ENCODE measurements around the gene NDUFS4. TPM values are rescaled to one million over a fixed set of nuclear protein-coding genes. Genes with fewer than 3 reads are reported as not detected.

NDUFS4 gene
- total RNA-seq, 4 donors from 2014 or later: 30.4 to 99.7 (median 80.8) TPM

DNA sequence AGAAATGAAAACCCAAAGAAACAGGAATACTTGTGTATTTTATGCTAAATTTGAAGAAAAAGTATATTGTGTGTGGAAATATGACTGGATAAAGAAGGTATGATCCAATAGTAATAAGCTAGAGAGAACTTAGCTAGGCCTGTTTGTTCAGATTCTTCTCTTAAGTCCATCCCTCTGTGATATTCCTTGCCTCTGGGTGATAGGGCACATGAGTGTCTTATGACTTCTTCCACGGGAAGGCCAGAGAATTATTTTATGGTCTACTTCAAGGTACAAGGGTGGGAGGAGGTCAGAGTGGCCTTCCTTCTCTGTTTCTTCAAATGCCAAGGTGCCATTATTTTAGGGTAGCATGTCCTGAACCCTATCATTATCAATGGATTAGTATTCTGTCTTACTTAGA, 113.7 kb downstream of the NDUFS4 start:
- intact Hi-C loops (cut with DNase I; ENCODE audit: low total_unique reads): no loop called here
- DNase-seq: no peak
- Histone ChIP-seq H3K27ac (no peak overlapping the region), H3K4me3 (no peak overlapping the region), H3K27me3 (no peaks in the 10 kb centered on the region), H3K9me3 (no peaks in the 10 kb centered on the region), H3K36me3 (no peaks in the 10 kb centered on the region), H3K4me1 (no peaks in the 10 kb centered on the region)
- in situ Hi-C loops (cut with MboI; ENCODE audit: low pct_ligation_motif_present in 1 of 4, low pct_unique_long_range_greater_than_20kb in 1 of 4, low sequenced_read_pairs in 3 of 4): no loop called here
- 46 to 59% methylated on average over 1 of the region's 1 CpG for WGBS, 2 donors (ENCODE audit: low coverage in 1 of 2)
- no peak for TF ChIP-seq EP300 (IDR thresholded peaks at IDR 0.05; ENCODE audit: low read depth)
- TF ChIP-seq, protein P1, sequence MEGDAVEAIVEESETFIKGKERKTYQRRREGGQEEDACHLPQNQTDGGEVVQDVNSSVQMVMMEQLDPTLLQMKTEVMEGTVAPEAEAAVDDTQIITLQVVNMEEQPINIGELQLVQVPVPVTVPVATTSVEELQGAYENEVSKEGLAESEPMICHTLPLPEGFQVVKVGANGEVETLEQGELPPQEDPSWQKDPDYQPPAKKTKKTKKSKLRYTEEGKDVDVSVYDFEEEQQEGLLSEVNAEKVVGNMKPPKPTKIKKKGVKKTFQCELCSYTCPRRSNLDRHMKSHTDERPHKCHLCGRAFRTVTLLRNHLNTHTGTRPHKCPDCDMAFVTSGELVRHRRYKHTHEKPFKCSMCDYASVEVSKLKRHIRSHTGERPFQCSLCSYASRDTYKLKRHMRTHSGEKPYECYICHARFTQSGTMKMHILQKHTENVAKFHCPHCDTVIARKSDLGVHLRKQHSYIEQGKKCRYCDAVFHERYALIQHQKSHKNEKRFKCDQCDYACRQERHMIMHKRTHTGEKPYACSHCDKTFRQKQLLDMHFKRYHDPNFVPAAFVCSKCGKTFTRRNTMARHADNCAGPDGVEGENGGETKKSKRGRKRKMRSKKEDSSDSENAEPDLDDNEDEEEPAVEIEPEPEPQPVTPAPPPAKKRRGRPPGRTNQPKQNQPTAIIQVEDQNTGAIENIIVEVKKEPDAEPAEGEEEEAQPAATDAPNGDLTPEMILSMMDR (IDR thresholded peaks at IDR 0.05): no peak
- no peak for TF ChIP-seq POLR2AphosphoS5 (IDR thresholded peaks at IDR 0.05)
- TF ChIP-seq POLR2A (IDR thresholded peaks at IDR 0.05): no peak

DNA sequence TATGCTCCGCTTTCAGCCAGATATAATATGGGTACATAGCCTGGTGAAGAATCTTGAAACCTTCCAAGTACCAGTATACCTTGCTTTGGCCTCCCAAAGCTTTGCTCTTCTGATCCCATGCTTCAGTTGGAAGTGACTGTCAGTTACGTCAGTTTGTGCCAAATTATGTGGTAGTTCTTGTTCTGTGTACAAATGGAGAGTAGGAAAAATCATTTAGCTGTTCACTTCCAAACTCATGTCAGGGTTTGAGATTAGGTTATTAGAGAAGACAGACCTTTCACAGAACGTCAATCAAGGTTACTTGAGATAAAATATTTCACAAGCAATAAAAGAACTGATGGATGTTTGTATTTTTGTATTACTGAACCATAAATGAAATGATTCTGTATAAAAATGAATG, 117.2 kb downstream of the NDUFS4 start:
- Histone ChIP-seq H3K4me1 (no peaks in the 10 kb centered on the region), H3K27me3 (no peaks in the 10 kb centered on the region), H3K4me3 (no peak overlapping the region), H3K27ac (no peak overlapping the region), H3K36me3 (no peaks in the 10 kb centered on the region), H3K9me3 (no peaks in the 10 kb centered on the region)
- 94% methylated on average over 3 of the region's 3 CpGs for WGBS, 2 donors (ENCODE audit: low coverage in 1 of 2)
- DNase-seq: no peak
- in situ Hi-C loops (cut with MboI; ENCODE audit: low pct_ligation_motif_present in 1 of 4, low pct_unique_long_range_greater_than_20kb in 1 of 4, low sequenced_read_pairs in 3 of 4) (no loop called here), intact Hi-C loops (cut with DNase I; ENCODE audit: low total_unique reads) (no loop called here)
- TF ChIP-seq POLR2A (IDR thresholded peaks at IDR 0.05) (no peak), POLR2AphosphoS5 (IDR thresholded peaks at IDR 0.05) (no peak), EP300 (IDR thresholded peaks at IDR 0.05; ENCODE audit: low read depth) (no peak)
- TF ChIP-seq, protein P1 (IDR thresholded peaks at IDR 0.05): no peak

DNA sequence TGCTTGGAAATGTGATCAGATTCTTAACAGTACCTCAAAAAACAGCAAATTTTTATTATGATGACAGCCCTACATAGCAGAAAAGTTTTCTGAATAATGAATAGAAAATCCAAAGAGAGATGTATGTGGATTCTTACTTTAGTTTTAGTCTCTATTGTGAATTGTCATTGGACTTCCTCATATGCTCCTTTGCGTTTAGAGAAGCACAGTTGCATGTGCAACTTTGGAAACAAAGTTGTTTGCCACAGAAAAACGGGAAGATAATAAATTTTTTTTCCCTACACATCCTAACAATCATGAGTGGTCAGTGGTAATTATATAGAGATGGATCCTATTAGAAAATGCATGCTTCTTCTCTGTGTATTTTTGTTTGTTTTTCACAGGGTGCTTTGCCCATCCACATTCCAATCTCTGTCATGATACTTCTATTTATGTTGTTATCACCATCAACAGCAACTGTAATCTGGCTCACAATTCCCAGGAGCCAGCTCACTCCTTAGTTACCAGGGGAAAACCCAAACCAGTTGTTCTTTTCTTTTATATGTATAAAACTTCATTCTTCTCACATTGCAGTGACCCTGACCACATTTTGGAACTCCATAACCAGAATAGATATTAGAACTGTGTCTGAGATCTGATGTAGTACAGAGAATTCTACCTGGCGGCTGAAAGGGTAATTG, 118.7 kb downstream of the NDUFS4 start:
- Histone ChIP-seq H3K4me1 (no peaks in the 10 kb centered on the region), H3K4me3 (no peak overlapping the region), H3K9me3 (no peaks in the 10 kb centered on the region), H3K27ac (no peak overlapping the region), H3K36me3 (peaks cover 0 to 2% (median 0%) of the 10 kb centered on the region in 4 donors), H3K27me3 (no peaks in the 10 kb centered on the region)
- in situ Hi-C loops (cut with MboI; ENCODE audit: low pct_ligation_motif_present in 1 of 4, low pct_unique_long_range_greater_than_20kb in 1 of 4, low sequenced_read_pairs in 3 of 4): no loop called here
- intact Hi-C loops (cut with DNase I; ENCODE audit: low total_unique reads): no loop called here
- WGBS, 2 donors (ENCODE audit: low coverage in 1 of 2): 84 to 94% methylated on average over 3 of the region's 3 CpGs
- no peak for DNase-seq
- TF ChIP-seq POLR2A (IDR thresholded peaks at IDR 0.05): no peak
- TF ChIP-seq, protein P1 (IDR thresholded peaks at IDR 0.05): no peak
- no peak for TF ChIP-seq POLR2AphosphoS5 (IDR thresholded peaks at IDR 0.05)
- TF ChIP-seq EP300 (IDR thresholded peaks at IDR 0.05; ENCODE audit: low read depth): no peak

DNA sequence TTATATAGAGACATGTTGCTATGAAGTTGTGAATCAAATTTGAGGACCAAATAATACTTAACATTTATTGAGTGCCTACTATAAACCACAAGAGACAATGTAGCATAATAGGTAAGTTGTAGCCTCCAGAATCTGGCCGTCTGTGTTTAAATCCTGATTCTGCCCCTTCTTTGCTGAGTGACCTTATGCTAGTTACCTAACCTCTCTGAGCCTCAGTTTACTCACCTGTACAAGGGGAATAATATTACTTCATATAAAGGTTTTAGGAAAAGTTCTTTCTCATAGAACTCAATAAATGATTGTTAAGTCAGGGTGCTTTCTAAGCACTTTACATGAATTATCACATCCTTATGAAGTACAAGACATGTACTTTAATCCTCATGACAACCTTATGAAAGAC, 120.6 kb downstream of the NDUFS4 start:
- peaks cover 0 to 4% (median 0%) of the 10 kb centered on the region in 4 donors for H3K36me3 ChIP-seq
- 100% methylated on average over 1 of the region's 1 CpG for WGBS, 2 donors (ENCODE audit: low coverage in 1 of 2)
- TF ChIP-seq, protein P1 (IDR thresholded peaks at IDR 0.05): no peak
- TF ChIP-seq EP300 (IDR thresholded peaks at IDR 0.05; ENCODE audit: low read depth) (no peak), POLR2A (IDR thresholded peaks at IDR 0.05) (no peak), POLR2AphosphoS5 (IDR thresholded peaks at IDR 0.05) (no peak)

More for the DNA sequence above, 120.6 kb downstream of the NDUFS4 start:
- H3K27ac ChIP-seq: no peak overlapping the region
- no peaks in the 10 kb centered on the region for H3K9me3 ChIP-seq
- no peak overlapping the region for H3K4me3 ChIP-seq
- intact Hi-C loops (cut with DNase I; ENCODE audit: low total_unique reads): no loop called here
- no peaks in the 10 kb centered on the region for H3K27me3 ChIP-seq
- in situ Hi-C loops (cut with MboI; ENCODE audit: low pct_ligation_motif_present in 1 of 4, low pct_unique_long_range_greater_than_20kb in 1 of 4, low sequenced_read_pairs in 3 of 4): no loop called here
- H3K4me1 ChIP-seq: no peaks in the 10 kb centered on the region
- no peak for DNase-seq
